Left renal cortex interstitium (tissue), 4 donors: Measurements from ENCODE around the gene R3HCC1L. TPM values are rescaled to one million over a fixed set of nuclear protein-coding genes. Genes with fewer than 3 reads are reported as not detected.
"Not testable (repeated sequence)": the region's sequence is repeated elsewhere in the genome, so short reads cannot be mapped to it uniquely, and the experiment has no call there.

ENCODE experiments used
- DNase-seq, 4 donors: peaks; one replicate each; pipeline ENCODE4 v3.0.0-alpha.2; 2013; ENCODE audit warnings: low read depth in 4 of 4, low spot score in 2 of 4, missing footprints in 1 of 4
- polyA plus RNA-seq, 4 donors: library from polyadenylated mRNA; unstranded; fragments of 120-200 nt; gene quantifications; one replicate each; pipeline ENCODE4 v1.2.1, GENCODE V29; 2013; ENCODE audit not compliant: insufficient read length in 4 of 4

R3HCC1L gene
- polyA plus RNA-seq, 4 donors: 18.4 to 22.2 (median 20.6) TPM

DNA sequence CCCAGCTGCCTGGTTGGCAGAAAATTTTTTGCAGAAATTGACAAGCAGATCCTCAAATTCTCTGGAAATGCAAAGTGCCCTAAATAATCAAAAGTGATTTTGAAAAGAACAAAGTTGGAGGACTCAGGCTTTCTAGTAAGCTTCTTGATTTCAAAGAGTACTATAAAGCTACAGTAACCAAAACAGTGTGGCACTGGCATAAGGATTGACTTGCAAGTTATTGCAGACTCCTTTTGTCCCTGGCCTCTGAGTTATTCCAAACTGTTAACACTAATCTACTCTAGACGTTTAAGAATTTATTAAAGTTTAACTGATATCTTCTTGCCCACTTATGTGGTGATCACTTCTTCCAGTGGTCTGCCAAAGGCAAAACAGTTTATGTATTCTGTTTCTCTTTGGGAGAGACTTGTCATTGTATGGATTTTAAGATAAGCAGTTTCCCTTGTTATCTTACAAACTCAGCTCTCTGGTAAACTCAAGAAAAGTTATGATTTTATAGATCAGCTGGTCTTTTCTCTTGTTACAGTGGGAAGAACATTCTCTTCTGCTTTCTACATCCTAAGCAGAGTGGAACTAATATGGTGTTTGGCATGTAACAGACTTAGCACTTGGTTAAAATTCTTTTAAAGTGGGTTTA lies 92.2 kb downstream of the R3HCC1L start:
- no peak for DNase-seq

DNA sequence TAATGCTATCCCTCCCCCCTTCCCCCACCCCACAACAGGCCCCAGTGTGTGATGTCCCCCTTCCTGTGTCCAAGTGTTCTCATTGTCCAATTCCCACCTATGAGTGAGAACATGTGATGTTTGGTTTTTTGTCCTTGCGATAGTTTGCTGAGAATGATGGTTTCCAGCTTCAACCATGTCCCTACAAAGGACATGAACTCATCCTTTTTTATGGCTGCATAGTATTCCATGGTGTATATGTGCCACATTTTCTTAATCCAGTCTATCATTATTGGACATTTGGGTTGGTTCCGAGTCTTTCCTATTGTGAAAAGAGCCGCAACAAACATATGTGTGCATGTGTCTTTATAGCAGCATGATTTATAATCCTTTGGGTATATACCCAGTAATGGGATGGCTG lies 93.3 kb downstream of the R3HCC1L start:
- not testable (repeated sequence) for DNase-seq

DNA sequence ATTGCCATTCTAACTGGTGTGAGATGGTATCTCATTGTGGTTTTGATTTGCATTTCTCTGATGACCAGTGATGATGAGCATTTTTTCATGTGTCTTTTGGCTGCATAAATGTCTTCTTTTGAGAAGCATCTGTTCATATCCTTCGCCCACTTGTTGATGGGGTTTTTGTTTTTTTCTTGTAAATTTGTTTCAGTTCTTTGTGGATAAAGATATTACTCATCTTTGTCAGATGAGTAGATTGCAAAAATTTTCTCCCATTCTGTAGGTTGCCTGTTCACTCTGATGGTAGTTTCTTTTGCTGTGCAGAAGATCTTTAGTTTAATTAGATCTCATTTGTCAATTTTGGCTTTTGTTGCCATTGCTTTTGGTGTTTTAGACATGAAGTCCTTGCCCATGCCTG lies 93.8 kb downstream of the R3HCC1L start:
- not testable (repeated sequence) for DNase-seq

DNA sequence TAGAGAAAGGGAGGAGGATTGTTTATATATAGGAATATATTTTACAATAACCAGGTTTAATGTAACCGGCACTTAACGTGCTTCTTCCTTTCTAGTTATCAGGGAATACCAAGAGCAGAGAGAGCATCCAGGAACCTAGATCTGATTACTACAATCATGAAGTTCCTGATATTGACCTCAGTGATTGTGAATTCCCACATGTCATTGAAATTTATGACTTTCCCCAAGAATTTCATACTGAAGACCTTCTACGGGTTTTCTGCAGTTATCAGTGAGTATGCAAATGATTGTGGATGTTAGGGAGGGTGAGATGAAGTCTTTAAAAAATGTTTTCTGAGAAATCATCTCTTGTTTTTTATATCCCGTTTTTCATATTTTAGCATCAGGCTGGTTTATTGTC lies 97.0 kb downstream of the R3HCC1L start:
- DNase-seq: no peak

DNA sequence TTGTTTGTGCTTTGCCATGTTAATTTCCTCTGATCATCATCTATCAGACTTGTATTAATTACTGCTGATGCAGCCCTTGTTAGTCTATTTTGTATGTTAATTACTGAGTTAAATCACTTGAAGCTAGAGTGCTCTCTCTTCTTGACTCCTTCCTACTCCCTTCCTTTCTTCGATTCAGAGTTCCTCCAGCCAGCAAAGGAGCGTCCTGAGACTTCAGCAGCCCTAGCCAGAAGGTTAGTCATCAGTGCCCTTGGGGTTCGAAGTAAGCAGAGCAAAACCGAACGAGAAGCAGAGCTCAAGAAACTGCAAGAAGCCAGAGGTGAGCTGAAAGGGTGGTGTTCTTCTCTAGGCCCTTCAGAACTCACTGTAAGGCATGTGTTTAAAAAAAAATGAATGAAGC lies 101.4 kb downstream of the R3HCC1L start:
- DNase-seq: no peak

DNA sequence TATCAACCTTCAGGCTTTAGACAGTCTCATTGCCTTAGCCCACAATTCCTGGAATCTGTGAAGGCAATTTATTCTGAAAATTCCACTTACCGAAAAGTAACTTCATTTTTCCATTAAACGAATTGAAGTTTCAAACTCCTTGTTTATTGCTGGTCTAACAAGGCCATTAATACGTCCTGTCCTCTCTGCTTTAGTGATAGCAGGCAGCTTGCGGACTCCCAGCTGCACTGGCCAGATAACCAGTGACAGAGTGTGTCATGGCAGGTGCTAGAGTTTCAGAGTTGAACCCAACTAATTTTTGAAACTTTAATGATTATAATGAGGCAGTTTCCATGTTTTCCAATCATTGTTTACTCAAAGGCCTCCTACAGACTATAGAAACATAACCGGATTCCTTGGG lies 102.4 kb downstream of the R3HCC1L start:
- no peak for DNase-seq

DNA sequence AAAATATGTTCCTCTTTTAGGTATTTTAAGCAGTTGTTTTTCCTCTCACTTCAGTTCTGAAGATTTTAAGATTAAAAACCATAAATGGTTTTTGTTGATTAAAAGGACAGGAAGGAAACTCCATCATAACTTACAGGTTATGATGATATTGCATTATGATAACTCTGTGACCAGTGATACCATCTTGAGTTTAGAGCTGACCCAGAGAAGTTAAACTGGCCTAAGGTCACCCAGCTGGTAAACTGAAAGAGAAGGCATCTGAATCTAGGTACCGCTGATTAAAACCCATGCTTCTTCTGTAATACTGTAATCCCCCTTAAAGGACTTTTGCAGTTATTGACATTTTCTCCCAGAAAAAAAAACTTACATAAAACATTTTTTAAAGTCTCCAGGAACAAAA lies 103.9 kb downstream of the R3HCC1L start:
- no peak for DNase-seq

DNA sequence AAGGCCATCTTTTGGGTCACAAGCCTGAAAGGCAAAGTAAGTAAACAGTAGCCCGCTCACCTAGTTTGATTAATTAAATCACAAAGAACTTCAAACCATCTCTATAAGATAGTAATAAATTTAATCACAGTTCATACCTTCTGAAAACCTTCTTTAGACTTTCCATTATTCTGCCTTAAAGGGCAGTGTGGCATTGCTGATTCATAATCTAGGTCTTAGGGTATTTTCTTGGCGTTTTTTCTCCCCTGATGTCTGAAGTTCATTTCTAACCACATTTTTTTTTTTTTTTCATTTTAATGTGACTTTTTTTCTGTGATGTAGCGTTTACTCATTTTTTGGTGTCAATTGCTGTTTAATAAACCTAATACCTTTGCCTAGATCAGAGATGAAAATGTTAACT lies 106.1 kb downstream of the R3HCC1L start:
- DNase-seq: no peak

DNA sequence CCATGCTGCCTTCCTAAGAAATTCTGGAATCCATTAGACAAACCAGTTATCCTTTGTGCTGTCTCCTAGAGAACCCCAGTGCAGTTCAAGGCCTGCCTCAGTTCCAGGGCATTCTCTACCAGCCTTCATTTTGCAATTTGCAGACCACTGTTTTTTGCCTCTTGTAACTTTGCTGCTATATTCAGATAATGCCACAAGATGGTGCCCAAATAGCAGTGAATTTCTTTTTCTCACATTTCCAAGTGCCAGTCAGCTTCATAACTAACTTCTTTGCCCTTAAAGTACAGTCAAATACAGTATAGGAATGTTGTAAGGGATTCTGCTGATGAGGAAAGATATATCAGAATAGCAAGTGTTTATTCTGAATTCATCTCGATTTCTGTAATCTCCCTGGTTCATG lies 108.4 kb downstream of the R3HCC1L start:
- no peak for DNase-seq

DNA sequence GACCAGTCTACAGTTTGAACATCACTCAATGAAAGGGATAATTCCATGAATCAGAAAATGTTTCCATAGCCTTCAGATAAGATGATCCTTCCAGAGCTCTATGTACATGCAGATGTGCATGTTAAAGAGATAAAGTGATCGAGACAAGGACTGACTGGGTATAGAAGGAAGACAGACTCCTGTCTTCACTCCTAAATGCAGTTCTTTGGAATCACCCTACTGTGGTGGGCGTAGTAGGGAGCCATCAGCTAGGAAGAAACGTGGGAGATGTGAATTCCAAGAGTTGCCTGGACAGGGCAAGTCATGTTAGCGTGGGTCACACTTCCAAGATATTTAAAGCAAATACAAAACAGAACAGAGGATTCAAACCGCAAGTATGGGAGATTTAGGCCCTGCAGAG lies 109.7 kb downstream of the R3HCC1L start:
- no peak for DNase-seq

DNA sequence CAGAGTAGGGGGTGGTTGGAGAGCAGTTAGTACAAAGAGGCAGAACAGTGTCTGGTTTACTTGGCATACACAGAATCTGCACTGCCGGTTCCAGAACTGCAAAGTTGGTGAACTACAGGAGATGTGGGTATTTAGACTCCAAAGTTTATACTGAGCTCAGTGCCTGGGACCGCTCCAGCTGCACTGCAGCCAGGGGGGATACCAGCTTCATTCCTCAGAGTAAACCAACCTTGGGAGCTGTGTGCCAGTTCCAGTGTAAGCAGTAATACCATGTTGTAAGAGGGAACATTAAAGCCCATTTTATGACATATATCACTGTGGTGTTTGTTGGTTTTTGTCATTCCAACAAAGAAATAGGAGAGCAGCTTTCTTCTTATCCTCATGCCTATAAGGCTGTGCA lies 110.1 kb downstream of the R3HCC1L start:
- no peak for DNase-seq

DNA sequence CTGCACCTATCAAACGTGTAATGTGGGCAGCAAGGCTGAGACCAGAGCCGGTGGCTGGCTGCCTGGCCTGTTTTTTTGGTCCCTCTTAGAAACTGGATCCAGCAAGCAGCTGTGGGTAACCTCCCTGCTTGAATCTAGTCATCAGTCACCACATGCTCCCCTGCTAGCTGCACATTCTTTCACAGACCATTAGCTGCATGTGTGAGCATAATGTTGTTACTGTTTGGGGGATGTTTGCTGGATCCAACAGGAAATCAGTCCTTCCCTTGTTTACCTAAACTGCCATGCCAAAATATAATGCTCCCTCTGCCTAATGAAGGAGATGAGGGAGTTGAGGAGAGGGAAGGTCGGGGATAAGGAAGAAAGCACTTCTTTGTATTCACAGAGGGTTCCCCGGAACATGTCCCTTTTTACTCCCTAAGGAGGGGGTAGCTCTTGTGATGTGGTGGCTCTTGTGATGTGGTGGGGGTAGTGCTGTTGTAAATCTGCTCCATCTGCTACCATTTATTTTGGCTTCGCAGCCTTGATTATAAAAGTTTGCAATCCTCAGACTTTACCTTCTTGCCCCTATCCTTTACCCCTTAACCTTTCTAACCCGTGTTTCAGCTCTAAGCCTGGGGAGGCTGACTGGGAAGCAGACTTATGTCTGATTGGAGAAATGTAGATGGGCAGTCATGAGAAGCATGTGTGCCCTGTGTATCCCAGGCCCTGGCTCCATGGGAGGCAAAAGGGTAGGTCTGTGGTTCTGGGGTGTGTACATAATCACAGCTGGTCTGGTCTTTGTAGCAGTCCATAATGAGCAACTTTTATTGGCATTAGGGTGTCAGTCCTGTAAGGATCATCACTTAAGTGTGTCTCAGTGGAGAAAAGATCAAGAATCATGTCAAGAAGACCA lies 112.7 kb downstream of the R3HCC1L start:
- DNase-seq: peak; percentile 63 to 78 (median 74)

DNA sequence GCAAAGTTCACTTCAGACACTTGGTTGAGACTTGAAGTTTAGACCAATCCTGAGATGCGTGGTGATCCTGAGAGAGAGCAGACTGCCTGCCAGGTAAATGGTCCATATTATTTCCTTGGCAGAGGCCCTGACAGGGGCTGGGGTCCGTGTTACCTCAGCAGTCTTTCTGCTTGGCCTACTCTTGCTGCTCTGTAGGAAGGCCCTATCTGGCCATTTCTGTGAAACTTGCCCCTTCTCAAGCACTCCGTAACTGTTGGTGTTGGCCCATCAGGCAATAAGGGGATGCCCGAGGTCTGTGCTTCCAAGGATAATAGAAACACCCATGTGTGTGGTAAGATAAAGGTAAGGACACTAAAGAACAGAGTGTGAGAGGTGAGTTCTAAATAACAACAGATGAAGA lies 113.6 kb downstream of the R3HCC1L start:
- DNase-seq: no peak

DNA sequence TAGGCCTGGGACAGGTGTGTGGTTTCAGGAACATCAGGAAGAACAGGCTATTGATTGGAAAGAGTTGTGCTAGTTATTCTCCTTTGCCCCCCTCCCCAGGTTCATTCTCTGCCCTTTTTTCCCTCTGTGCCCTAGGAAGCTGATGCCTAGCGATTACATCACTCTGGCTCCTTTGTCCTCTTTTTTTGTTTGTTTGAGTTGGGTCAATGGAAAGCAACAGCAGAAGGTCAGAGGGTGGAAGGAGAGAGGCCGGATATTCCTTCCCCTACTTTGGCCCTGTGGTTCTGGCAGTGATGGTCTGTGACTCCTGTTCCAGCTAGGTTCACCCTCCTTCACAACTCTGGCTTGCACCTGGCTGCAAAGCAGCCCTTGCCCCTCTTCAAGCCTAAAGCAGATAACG lies 114.7 kb downstream of the R3HCC1L start:
- DNase-seq: no peak

DNA sequence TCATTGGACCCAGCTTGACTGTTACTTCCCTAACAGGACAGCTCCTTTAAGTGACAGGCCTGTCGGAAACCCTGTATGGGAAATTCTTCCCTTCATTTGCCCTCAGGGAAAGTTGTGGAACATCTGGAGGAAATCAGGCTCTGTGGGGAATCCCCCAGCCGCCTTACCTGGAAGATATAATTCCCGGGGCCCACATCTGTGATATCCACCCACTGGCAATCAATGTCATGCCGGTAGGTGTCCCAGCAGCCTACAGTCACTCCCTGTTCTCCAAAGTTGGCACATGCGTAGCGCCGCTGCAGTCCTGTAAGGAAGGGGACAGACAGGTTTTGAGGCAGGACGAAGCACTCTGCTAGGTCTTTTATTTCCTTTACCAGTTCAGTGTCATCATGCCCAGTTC lies 116.9 kb downstream of the R3HCC1L start:
- no peak for DNase-seq

DNA sequence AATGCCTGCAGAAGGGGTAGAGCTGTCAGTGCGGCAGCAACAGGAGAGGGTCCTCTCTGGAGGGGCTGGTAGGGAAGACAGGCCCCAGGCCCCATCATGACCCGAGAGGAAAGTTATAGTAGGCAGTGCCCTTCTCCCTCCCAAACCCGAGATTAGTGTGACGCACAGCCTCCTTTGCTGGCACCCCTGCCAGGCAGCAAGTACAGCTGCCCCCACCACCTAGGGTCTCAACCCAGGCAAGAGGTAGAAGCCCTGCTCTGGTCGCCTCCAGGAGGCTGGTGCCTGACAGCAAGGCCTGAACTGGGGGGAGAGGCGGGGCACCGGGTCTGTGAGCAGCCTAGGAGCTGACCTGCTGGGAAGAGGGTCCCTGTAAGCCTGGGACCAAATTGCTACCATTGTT lies 118.0 kb downstream of the R3HCC1L start:
- no peak for DNase-seq

DNA sequence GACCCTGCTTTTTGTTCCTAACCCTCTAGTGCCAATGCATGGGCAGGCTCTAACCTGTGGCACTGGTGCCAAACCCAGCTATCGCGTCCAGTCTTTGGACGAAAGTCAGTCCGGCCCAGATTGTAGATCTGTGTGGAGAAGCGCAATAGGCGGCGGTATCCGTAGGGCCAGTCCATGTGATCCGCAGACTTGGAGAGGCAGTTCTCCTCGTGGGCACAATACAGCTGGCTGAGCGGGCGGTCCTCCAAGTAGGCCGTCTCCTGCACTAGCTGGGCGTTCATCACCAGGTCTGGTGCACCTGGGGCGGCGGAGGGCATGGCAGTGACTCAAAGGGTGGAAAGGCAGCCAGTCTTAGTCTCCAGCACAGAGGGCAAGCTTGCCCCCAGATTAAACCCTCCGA lies 119.0 kb downstream of the R3HCC1L start:
- no peak for DNase-seq

DNA sequence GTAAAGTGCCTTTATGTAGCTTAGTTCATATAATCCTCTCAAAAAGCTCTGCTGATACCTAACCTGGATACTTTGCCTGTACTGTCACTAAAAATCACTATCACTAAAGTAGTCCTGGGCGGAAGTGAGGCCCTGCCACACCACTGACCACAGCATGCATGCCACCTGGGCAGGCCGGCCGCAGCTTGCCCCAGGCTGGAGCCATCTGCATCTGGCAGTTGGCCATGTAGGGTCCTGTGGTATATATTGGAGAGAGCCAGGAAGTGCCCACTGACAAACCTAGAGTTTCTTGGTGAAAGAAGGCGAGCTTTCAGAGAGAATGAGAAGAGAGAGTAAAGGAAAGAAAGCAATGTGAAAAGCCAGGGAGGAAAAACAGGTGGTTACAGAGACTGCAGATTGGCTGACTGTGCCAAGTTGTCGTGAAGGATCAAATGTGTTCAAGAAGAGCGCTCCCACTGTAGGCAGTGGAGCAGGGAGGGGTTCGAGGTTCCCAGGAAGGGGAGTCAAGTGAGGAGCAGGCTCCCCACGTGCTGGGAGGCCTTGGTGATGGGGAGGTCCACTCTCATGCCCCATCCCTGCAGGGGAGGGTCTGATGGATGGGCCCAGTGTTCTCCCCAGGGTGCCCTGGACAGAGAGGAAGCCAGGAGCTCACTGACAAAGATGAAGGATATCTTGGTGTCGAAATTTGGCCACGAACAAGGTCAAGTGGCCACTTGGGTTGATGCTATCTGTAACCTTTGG lies 119.9 kb downstream of the R3HCC1L start:
- DNase-seq: no peak

DNA sequence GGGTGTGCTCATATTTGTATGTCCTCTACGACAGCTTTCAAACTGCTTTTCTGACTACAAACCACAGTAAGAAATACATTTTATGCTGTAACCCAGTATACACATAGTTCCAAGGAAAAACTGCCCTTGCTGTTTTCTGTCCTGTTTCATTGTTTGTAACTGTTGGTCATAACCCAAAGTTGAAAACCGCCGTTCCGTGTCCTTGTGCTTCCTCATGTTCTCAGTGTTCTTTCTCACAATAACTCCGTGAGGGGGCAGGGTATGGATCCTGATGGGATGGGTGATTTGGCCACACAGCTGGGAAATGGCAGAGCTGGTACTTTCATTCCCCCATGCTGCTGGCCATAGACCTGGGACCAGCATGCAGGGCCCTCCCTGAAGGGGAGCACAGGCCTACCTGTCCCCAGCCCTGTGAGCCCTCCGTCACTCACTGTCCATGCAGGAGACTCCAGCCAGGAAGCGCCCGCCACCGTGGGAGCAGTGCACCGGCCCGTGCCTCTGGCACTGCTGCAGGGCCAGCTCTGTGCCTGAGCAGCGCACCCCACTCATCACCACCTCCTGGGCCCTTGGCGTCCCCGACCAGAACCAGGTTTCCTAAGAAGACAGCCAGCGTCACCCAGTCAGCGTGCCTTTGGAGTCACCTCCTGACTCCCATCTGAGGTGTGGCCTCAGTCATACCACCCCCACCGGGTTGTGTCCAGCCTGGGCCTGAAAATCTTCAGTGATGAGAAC lies 120.9 kb downstream of the R3HCC1L start:
- no peak for DNase-seq

DNA sequence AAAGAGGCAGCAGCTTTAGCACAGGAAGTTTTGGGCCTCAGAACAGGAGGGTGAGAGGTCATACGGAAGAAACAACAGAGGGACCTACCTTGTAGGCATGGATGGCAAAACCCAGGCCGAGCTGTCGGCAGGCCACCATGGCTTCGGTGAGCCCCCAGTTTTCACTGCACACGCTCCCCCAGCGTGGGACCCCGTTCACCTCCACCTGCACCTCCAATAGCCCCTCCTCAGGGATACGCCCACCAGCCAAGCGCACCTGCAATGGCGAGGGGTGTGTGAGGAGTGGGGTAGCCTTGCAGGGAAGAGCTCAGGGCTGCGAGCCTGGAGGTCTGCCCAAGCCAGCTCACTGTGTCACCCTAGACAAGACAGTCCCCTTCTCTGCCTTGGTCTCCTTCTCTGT lies 122.2 kb downstream of the R3HCC1L start:
- no peak for DNase-seq

DNA sequence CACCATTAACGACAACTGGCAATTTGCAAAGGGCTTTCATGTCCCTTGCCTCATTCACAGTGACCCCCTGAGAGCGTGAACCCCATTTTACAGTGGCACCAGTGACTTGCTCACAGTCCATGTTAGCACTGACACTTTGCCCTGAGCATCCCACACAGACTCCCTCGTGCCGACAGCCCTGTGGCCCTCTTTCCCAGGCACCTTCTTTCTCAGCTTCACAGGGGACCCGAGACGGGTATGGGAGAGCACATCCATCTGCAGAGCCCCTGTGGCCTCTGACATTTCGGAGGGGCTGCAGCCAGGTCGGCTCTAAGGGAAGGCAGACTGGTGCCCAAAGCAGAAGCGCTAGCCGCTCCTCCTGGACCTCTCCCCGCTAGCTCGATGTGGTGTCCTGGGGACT lies 122.7 kb downstream of the R3HCC1L start:
- no peak for DNase-seq
